Brain microvascular endothelial cell (primary cell): ENCODE measurements around the gene AMBRA1.

Experiments used
- DNase-seq: peaks from one replicate; pipeline ENCODE4 v3.0.0-alpha.2; 2020
- H3K27ac ChIP-seq: fragments of 250-450 bp; sonication (Bioruptor Pico); 2 replicates; pipeline ENCODE4 v1.5.1; 2020; ENCODE audit warnings: mild to moderate bottlenecking, moderate library complexity
- H3K27me3 ChIP-seq: fragments of 250-450 bp; sonication (Bioruptor Pico); replicated peaks from 2 replicates; pipeline ENCODE4 v1.5.1; 2020; ENCODE audit warnings: mild to moderate bottlenecking
- H3K36me3 ChIP-seq: fragments of 250-450 bp; sonication (Bioruptor Pico); replicated peaks from 2 replicates; pipeline ENCODE4 v1.5.1; 2020; ENCODE audit warnings: mild to moderate bottlenecking
- H3K4me3 ChIP-seq: 2 replicates; pipeline ENCODE4 v1.5.1; 2011; ENCODE audit warnings: low read depth, mild to moderate bottlenecking, control low read depth, low read length, moderate library complexity
- in situ Hi-C: cut with HindIII; loops from 2 replicates; pipeline ENCODE4 v1.10.0; 2017; ENCODE audit warnings: low sequenced_read_pairs, low pct_ligation_motif_present
- TF ChIP-seq, protein P1 (sequence below): IDR thresholded peaks from 2 replicates; pipeline ENCODE4 v1.5.1; 2011; ENCODE audit warnings: low read depth, mild to moderate bottlenecking, moderate library complexity, low read length, control low read depth, inconsistent platforms; ENCODE audit errors: missing control alignments

Gene AMBRA1

DNA sequence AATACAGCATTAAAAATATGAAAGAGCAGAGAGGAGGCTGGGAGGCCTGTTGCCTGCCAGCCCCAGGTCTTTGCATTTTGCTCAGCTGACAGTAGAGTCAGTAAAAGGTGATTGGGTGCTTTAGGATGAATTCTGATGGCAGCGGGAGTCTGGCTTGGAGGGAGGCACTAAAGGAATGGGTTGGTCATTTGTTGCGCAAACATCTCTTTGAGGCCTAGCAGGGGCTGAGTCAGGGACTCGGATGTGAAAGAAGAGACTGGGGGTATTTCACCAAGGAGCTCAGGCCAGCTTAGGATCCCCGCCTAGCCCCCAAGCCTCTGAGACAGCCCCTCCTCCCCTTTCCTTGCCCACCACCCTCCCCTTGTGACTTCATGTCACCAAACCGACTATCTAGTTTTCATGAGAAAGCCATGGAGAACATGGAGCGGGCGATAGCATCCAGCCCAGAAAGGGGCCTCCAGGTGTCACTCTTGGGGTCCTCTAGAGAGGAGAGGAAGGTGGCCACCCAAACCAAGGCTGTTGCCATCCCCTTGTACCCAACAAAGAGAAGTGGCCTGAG lies 236.8 kb downstream of the AMBRA1 start:
- Histone ChIP-seq H3K27me3 (no peaks in the 10 kb centered on the region), H3K27ac (no peak overlapping the region), H3K36me3 (no peaks in the 10 kb centered on the region), H3K4me3 (no peak overlapping the region)
- in situ Hi-C loops: no loop called here
- TF ChIP-seq, protein P1, sequence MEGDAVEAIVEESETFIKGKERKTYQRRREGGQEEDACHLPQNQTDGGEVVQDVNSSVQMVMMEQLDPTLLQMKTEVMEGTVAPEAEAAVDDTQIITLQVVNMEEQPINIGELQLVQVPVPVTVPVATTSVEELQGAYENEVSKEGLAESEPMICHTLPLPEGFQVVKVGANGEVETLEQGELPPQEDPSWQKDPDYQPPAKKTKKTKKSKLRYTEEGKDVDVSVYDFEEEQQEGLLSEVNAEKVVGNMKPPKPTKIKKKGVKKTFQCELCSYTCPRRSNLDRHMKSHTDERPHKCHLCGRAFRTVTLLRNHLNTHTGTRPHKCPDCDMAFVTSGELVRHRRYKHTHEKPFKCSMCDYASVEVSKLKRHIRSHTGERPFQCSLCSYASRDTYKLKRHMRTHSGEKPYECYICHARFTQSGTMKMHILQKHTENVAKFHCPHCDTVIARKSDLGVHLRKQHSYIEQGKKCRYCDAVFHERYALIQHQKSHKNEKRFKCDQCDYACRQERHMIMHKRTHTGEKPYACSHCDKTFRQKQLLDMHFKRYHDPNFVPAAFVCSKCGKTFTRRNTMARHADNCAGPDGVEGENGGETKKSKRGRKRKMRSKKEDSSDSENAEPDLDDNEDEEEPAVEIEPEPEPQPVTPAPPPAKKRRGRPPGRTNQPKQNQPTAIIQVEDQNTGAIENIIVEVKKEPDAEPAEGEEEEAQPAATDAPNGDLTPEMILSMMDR: no peak
- DNase-seq: peak; percentile 49

DNA sequence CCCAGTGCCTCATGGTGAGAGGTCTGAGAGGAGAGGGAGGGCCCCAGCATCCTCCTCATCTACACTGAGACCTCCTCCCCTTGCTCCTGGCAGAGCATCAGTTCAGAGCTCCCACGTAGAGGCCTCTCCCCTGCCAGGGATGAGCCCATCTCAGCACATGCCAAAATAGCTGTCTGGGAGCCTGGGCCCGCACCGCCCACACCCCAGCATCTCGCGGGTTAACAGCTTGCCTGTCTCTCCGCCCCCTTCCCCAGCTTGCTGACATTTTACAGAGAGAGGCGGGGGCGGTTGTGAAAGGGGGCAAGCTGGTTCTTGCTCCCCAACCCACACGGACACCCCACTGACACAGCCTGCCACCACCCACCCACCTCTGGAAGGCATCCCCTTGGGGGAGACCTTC lies 240.1 kb downstream of the AMBRA1 start:
- H3K27ac ChIP-seq: no peak overlapping the region
- no peaks in the 10 kb centered on the region for H3K27me3 ChIP-seq
- H3K4me3 ChIP-seq: no peak overlapping the region
- H3K36me3 ChIP-seq: no peaks in the 10 kb centered on the region
- in situ Hi-C loops: no loop called here
- no peak for DNase-seq
- TF ChIP-seq, protein P1: no peak

DNA sequence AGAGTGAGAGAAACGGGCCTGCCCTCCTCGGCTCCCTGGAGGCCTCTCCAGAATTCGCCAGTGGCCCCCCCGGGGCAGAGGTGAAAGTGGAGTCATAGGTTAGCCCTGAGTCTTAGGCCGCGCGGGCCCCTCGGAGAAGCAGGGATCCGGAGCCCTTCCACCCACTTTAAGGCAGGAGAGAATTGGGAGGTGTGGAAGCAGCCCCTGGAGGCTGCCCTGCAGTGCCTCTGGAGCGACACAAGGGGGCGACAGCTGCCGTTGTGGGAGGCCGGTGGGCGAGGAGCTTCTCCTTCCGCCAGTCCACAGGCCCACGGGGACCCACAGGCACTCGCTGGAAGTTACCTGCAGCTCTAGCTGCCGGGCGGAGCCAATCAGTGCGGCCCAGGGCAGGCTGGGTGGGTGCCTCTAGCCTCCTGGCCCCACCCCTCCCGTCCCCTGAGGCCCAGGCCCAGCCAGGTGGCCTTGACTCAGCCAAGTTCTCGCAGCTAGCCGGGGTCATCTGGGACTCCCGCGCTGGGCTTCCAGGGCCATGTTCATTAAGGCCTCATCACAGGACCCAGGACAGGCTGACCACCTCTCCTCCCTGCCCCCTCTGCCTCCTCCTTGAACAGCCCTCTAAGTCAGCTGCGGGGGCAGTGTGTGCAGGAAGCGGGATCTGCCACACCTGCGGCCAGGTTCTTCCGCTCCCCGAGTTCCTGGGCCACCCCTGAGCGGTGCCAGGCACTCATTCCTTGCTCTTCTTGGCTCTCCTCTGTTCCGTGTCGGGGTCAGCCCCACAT lies 241.6 kb downstream of the AMBRA1 start:
- Histone ChIP-seq H3K4me3 (no peak overlapping the region), H3K27me3 (no peaks in the 10 kb centered on the region), H3K36me3 (no peaks in the 10 kb centered on the region), H3K27ac (no peak overlapping the region)
- in situ Hi-C loops: no loop called here
- TF ChIP-seq, protein P1: peak; percentile 95
- no peak for DNase-seq

DNA sequence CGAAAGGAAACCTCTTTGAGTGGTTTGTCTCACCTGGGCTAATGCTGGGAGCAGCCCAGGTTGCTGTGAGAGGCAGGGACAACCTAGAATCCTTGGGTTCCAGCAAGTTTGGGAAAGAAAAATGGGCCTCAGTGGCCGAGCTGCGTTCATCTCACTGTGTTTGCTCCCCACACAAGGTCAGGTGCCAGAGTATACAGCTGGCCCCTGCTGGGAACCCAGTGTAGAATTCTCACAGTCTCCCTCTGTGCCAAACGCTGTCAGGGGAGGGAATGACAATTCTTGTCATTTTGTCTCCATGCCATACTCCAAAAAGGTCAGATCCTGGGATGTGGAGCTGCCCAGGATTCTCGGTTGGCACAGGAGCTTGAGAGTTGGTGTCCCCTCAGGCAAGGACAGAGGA lies 242.2 kb downstream of the AMBRA1 start:
- no peak for DNase-seq
- in situ Hi-C loops: no loop called here
- TF ChIP-seq, protein P1: no peak
- Histone ChIP-seq H3K27me3 (no peaks in the 10 kb centered on the region), H3K36me3 (no peaks in the 10 kb centered on the region), H3K27ac (no peak overlapping the region), H3K4me3 (no peak overlapping the region)

DNA sequence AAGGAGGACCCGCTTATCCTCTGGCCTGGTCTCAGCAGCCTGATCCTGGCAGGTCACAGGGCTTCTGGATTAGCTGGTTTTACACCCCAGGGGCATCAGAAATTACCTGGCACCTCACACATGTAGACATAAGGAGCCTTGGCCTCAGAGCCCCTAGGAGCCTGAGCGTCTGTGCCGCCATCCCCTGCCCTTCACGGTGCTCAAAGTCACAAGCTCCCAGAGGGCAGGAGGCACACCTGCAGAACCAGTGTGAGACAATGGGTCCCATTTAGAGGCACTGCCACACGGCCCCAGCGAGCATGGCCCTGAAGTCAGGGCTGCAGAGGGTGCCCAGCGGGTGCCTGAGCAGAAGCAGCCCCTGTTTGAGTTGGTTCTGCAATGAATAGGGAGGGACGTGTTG lies 242.7 kb downstream of the AMBRA1 start:
- Histone ChIP-seq H3K36me3 (no peaks in the 10 kb centered on the region), H3K27me3 (no peaks in the 10 kb centered on the region), H3K4me3 (no peak overlapping the region), H3K27ac (no peak overlapping the region)
- in situ Hi-C loops: no loop called here
- TF ChIP-seq, protein P1: no peak
- no peak for DNase-seq
